ENCODE measurements around the gene MDM1.

The MDM1 gene, protein sequence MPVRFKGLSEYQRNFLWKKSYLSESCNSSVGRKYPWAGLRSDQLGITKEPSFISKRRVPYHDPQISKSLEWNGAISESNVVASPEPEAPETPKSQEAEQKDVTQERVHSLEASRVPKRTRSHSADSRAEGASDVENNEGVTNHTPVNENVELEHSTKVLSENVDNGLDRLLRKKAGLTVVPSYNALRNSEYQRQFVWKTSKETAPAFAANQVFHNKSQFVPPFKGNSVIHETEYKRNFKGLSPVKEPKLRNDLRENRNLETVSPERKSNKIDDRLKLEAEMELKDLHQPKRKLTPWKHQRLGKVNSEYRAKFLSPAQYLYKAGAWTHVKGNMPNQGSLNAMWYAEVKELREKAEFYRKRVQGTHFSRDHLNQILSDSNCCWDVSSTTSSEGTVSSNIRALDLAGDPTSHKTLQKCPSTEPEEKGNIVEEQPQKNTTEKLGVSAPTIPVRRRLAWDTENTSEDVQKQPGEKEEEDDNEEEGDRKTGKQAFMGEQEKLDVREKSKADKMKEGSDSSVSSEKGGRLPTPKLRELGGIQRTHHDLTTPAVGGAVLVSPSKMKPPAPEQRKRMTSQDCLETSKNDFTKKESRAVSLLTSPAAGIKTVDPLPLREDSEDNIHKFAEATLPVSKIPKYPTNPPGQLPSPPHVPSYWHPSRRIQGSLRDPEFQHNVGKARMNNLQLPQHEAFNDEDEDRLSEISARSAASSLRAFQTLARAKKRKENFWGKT

DNA sequence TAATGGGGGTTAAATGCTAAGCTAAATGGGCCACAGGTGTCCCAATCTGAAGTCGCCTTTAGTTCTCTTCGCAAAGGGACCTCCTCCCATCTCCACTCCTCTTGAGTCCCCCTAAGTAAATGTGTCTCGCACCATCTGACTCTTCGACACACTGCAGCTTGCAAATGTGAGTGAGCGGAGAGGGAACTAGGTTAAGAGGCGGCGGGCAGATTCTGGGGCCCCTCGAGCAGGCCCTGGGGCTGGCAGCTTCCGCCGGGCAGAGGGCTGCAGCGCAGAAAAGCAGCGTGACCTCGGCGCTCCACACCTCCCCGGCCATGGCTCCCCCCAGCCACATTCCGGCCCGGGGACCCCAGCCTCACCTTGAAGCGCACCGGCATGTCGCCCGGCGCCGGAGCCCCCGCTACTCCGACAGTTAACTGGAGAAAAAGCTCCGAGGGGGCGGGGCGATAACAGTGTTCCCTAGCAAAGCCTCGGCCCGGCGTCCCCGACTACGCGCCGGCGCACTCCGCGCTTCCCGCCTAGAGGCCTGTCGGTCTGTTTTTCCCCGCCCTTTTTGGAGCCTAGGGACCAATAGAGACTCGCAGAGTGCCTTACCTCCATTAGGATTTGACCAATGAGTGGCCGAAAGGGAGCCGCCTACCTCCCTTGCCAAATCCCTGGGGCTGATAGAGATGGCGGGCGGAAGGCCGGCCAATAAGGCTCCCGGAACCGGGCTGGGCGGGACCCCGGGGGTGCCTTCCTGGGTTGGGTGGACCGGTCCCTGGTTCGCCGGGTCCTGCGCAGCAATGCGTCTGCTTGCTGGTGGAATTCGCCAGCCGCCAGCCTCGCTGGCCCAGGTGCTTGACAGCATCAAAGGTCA, at the start of gene MDM1:
Gene MDM1 (minus strand): TSS at position 494 of the 859 bp plus-strand sequence. CDS start 117 bp downstream, at position 377.
- peak; percentile 99 for DNase-seq (ENCODE audit: low read depth)

DNA sequence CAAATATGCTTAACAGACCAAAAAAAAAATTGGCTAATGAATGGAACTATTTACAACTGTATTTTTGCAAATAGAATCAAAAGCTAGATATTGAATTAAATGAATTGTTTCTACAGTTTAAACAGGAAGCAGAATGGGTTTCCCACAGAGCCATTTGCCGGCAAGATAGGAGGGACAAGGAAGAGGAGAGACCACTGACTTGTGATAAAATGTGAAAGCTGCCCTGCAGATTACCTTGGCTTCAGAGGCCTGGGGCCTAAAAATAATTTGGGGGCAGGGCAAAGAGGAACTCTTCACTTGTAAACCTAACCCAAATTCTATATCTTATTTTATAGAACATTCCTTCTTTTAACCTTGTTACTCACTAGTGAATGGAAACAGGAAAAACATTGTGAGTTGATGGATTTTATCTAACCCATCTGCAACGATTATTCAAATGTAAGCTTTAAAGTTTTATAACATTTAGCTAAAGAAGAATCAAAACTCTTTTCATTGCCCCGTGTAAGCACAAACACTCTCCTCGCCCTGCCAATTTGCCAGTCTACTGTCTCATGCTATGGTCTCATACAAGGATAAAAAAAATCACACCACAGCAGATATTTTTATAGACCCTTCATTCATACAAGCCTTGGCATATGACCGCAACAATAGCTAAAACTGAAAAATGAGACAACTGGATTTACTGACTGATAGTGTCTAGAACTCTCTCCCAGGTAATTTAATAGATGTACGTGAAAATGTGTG, 49.5 kb upstream of the MDM1 start:
- DNase-seq (ENCODE audit: low read depth), result no peak

GRCh38 chr12:68378872-68379606, 46.9 kb upstream of the MDM1 start:
- DNase-seq (ENCODE audit: low read depth), result no peak

GRCh38 chr12:68377881-68378280, 45.7 kb upstream of the MDM1 start:
- no peak for DNase-seq (ENCODE audit: low read depth)

- DNase-seq (ENCODE audit: low read depth), result no peak
Observed at GRCh38 chr12:68376901-68377300, 44.7 kb upstream of the MDM1 start.

- no peak for DNase-seq (ENCODE audit: low read depth)
Observed at GRCh38 chr12:68375756-68376695, 43.9 kb upstream of the MDM1 start.

DNA sequence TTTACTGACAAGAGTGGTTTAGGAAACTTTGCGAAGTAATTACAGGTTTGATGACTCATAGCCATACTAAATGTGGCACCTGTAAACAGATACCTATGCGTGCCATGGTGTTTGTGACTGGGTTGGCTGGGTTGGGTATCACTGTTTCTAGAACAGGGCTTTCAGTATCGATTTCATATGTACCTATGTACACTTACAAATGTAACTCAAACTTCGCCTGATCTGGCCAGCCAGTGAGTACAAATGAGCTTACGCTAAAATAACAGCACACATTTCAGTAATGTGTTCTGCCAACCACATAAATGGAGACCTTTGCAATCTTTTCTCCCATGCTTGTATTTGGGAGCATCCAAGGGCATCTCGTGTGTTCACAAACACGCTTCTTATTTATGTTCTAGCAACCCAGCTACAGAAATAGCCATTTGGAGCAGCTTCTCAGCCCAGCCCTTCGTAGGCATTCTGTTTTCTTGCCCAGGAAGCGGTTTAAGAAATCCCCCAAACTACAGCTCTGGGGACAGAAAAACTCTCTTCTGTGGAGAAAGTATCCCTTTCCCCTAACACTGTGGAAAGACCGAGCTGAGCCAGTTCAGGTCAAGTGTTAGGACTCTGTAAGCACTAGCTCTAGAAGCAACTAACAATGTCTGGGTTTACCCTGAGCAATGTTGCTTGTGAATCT, 42.3 kb upstream of the MDM1 start:
- DNase-seq (ENCODE audit: low read depth), result no peak

GRCh38 chr12:68370667-68371066, 38.5 kb upstream of the MDM1 start:
- DNase-seq (ENCODE audit: low read depth), result no peak

- no peak for DNase-seq (ENCODE audit: low read depth)
Observed at GRCh38 chr12:68370006-68370590, 37.9 kb upstream of the MDM1 start.

- peak; percentile 47 for DNase-seq (ENCODE audit: low read depth)
Observed at GRCh38 chr12:68368327-68368726, 36.2 kb upstream of the MDM1 start.

DNA sequence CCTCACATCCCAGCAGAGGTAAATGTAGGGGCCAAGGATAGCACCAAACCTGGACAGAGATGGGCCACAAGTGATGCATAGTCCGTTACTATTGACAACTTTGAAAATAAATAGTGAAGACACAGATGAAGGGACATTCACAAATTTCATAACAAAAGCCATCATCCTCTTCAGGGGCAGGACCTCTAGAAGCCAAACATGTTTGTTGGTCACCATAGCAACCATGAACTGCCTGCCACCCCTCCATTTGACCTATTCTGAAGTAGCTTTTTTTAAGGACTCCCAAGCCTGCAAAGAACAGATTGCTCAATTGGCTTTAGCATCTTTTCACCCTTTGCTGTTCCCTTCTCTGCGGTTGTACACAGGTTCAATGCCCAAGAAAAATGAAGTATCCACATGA, 35.7 kb upstream of the MDM1 start:
- peak; percentile 36 for DNase-seq (ENCODE audit: low read depth)

- no peak for DNase-seq (ENCODE audit: low read depth)
Observed at GRCh38 chr12:68367116-68367515, 35.0 kb upstream of the MDM1 start.

DNA sequence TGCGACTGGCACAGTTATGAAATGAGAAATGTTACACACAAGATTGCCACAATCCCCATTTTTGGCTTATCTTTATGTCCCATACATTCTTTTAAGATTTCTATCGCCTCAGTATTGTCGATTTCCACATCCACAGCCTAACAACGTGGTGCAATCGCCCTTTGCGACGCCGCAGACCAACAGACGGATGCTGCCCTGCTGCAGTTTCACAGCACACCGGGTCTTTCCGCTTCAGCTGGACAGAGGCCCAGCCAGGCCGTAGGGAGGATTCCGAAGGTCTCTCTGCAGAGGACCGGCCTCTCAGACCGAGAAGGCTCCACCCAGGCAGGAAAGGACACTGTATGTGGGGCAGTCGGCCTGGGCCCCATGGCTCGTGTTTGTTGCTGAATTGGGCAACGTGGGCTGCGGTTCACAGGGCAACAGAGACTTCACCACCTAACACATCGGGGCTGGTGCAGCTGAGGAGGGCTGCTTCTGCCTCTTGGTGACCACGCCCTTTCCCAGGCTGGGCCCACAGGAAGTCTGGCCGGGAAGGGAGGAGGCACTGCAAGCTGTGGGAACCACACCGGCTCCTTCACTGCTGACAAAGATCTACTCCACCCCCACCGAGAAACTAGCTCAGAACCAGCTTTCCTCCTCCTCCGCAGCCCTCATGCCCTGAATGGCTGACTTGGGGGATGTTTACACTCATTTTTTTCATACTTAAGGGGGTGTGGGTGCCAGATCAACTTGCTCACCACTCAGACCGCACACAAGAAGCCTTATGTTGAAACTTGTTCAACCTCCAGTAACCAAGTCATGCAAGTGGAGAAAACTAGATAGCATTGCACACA, 32.9 kb upstream of the MDM1 start:
- DNase-seq (ENCODE audit: low read depth), result peak; percentile 97

- DNase-seq (ENCODE audit: low read depth), result no peak
Observed at GRCh38 chr12:68364328-68364727, 32.2 kb upstream of the MDM1 start.

DNA sequence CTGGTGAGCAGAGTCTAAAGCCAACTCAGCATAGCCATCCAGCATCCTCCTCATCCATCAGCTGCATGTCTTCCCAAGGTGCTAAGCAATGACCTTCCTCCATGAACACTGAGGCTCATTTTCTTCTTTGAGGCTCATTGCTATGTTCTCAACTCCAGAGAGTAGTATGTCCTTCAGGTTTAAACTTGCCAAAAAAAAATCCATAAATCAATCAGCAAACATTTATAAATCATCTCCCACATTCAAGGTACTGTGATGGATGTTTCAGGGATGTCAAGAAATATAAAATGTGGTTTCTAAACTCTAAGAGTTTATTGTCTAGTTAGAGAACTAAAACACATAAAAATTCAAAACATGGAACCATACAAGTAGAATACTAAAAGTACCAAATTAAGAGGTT, 29.8 kb upstream of the MDM1 start:
- no peak for DNase-seq (ENCODE audit: low read depth)

GRCh38 chr12:68359674-68360073, 27.5 kb upstream of the MDM1 start:
- no peak for DNase-seq (ENCODE audit: low read depth)

GRCh38 chr12:68358532-68359485, 26.6 kb upstream of the MDM1 start:
- DNase-seq (ENCODE audit: low read depth), result peak; percentile 76

Data from stromal cell of bone marrow (primary cell).